GM23338 (cell line): Measurements from ENCODE around the gene RPL22. TPM values are rescaled to one million over a fixed set of nuclear protein-coding genes. Genes with fewer than 3 reads are reported as not detected.

Source experiments
- ATAC-seq: fragments of 200-7000 bp; cut with Tn5 transposase; 3 replicates; pipeline ENCODE4 v1.9.1; 2020
- DNase-seq: peaks from one replicate; pipeline ENCODE4 v3.0.0-alpha.2; 2015; ENCODE audit warnings: low spot score
- H2AFZ ChIP-seq: fragments of 200-600 bp; sonication (generic); 2 replicates; pipeline ENCODE4 v1.8.0; 2016; ENCODE audit warnings: antibody characterized with exemption, mild to moderate bottlenecking, moderate library complexity
- H3F3A ChIP-seq: fragments of 200-600 bp; sonication (generic); replicated peaks from 2 replicates; pipeline ENCODE4 v1.8.0; 2017; ENCODE audit warnings: antibody characterized with exemption, mixed run types, low read depth
- H3K27ac ChIP-seq: fragments of 200-600 bp; sonication (generic); 2 replicates; pipeline ENCODE4 v1.6.1; 2016; ENCODE audit warnings: low read depth
- H3K27me3 ChIP-seq: fragments of 200-600 bp; sonication (generic); 2 replicates; pipeline ENCODE4 v1.8.0; 2016; ENCODE audit warnings: mild to moderate bottlenecking, mixed run types, moderate library complexity; ENCODE audit not compliant: insufficient read depth
- H3K36me3 ChIP-seq: fragments of 200-600 bp; sonication (generic); 2 replicates; pipeline ENCODE4 v1.8.0; 2016; ENCODE audit warnings: mild to moderate bottlenecking; ENCODE audit not compliant: insufficient read depth
- H3K4me1 ChIP-seq: fragments of 200-600 bp; sonication (generic); 2 replicates; pipeline ENCODE4 v1.8.0; 2016; ENCODE audit warnings: mild to moderate bottlenecking, moderate library complexity; ENCODE audit not compliant: insufficient read depth
- H3K4me2 ChIP-seq: fragments of 200-600 bp; sonication (generic); 2 replicates; pipeline ENCODE4 v1.7.1; 2017; ENCODE audit warnings: mixed run types
- H3K4me3 ChIP-seq: fragments of 200-600 bp; sonication (generic); 2 replicates; pipeline ENCODE4 v1.6.1; 2016; ENCODE audit warnings: mixed run types
- H3K79me2 ChIP-seq: fragments of 200-600 bp; sonication (generic); replicated peaks from 2 replicates; pipeline ENCODE4 v1.8.0; 2017; ENCODE audit warnings: mild to moderate bottlenecking; ENCODE audit not compliant: insufficient read depth
- H3K9me2 ChIP-seq: fragments of 200-600 bp; sonication (generic); 2 replicates; pipeline ENCODE4 v1.8.0; 2017; ENCODE audit not compliant: insufficient read depth
- H4K20me1 ChIP-seq: fragments of 200-600 bp; sonication (generic); replicated peaks from 2 replicates; pipeline ENCODE4 v1.8.0; 2017; ENCODE audit warnings: mild to moderate bottlenecking; ENCODE audit not compliant: insufficient read depth
- H3K27ac Mint-ChIP-seq: 2 replicates; pipeline ENCODE4 v1.8.0; 2020; ENCODE audit warnings: inconsistent platforms, mild to moderate bottlenecking, moderate library complexity, mixed read lengths
- H3K27me3 Mint-ChIP-seq: 3 replicates; pipeline ENCODE4 v1.8.0; 2022; ENCODE audit warnings: low read depth, mild to moderate bottlenecking, moderate library complexity, mixed read lengths, inconsistent platforms; ENCODE audit not compliant: insufficient read depth, poor library complexity
- H3K36me3 Mint-ChIP-seq: 3 replicates; pipeline ENCODE4 v1.8.0; 2021; ENCODE audit warnings: low read depth, mild to moderate bottlenecking, inconsistent platforms, moderate library complexity, mixed read lengths
- H3K4me1 Mint-ChIP-seq: 3 replicates; pipeline ENCODE4 v1.8.0; 2020; ENCODE audit warnings: mild to moderate bottlenecking, inconsistent platforms, mixed read lengths
- H3K4me3 Mint-ChIP-seq: 3 replicates; pipeline ENCODE4 v1.8.0; 2021; ENCODE audit warnings: moderate library complexity, mild to moderate bottlenecking, inconsistent platforms, mixed read lengths
- H3K9me3 Mint-ChIP-seq: 3 replicates; pipeline ENCODE4 v1.8.0; 2020; ENCODE audit warnings: moderate library complexity, mild to moderate bottlenecking, inconsistent platforms, mixed read lengths
- CREB1 ChIP-seq: fragments of 250-450 bp; sonication (Bioruptor Pico); IDR thresholded peaks from 2 replicates; pipeline ENCODE4 v1.5.0; 2020; ENCODE audit warnings: low read depth, mild to moderate bottlenecking, moderate library complexity
- EZH2 ChIP-seq: fragments of 200-600 bp; sonication (generic); IDR thresholded peaks from one replicate; pipeline ENCODE4 v1.8.0; 2017; ENCODE audit warnings: antibody characterized with exemption, mild to moderate bottlenecking, low read depth; ENCODE audit not compliant: unreplicated experiment
- EZH2phosphoT487 ChIP-seq: fragments of 200-600 bp; sonication (generic); IDR thresholded peaks from one replicate; pipeline ENCODE4 v1.8.1; 2018; ENCODE audit warnings: antibody characterized with exemption; ENCODE audit not compliant: unreplicated experiment
- JUNB ChIP-seq: IDR thresholded peaks from one replicate; pipeline ENCODE4 v1.6.1; 2016; ENCODE audit warnings: antibody characterized with exemption; ENCODE audit not compliant: unreplicated experiment
- NANOG ChIP-seq: IDR thresholded peaks from 2 replicates; pipeline ENCODE4 v1.6.1; 2016; ENCODE audit warnings: antibody characterized with exemption, borderline replicate concordance
- POLR2AphosphoS5 ChIP-seq: IDR thresholded peaks from 2 replicates; pipeline ENCODE4 v1.6.1; 2016; ENCODE audit warnings: antibody characterized with exemption, low read depth
- STAT1 ChIP-seq: IDR thresholded peaks from one replicate; pipeline ENCODE4 v1.6.1; 2016; ENCODE audit warnings: antibody characterized with exemption; ENCODE audit not compliant: unreplicated experiment
- ZNF114 ChIP-seq: fragments of 250-450 bp; sonication (Bioruptor Pico); IDR thresholded peaks from 2 replicates; pipeline ENCODE4 v1.5.0; 2020; ENCODE audit warnings: mild to moderate bottlenecking, moderate library complexity
- polyA plus RNA-seq: library from polyadenylated mRNA; unstranded; fragments of >200 nt; fragmentation: Nextera tagmentation; extraction: Ambion mirVana; gene quantifications from 2 replicates; pipeline ENCODE4 v1.2.1, GENCODE V29; 2016
- total RNA-seq: library from RNA; depleted of rRNA; stranded (reverse); fragments of >200 nt; shearing (Covaris generic); gene quantifications from 2 replicates; pipeline ENCODE4 v1.2.3, GENCODE V29; 2014
- TF ChIP-seq, protein P1 (sequence below): IDR thresholded peaks from 2 replicates; pipeline ENCODE4 v1.6.1; 2016; ENCODE audit warnings: antibody characterized with exemption
- TF ChIP-seq, protein P2 (sequence below), 2 experiments: fragments of 200-600 bp in 1 of 2; sonication (generic) in 1 of 2; conservative IDR thresholded peaks; 2 replicates each; pipeline versions ENCODE4 v1.5.1 to v1.6.1; 2016 to 2017; ENCODE audit warnings: antibody characterized with exemption in 2 of 2, low read depth in 2 of 2, mild to moderate bottlenecking in 2 of 2, moderate library complexity in 1 of 2
- TF ChIP-seq, protein P3 (sequence below): IDR thresholded peaks from one replicate; pipeline ENCODE4 v1.6.1; 2018; ENCODE audit warnings: antibody characterized with exemption; ENCODE audit not compliant: unreplicated experiment

The RPL22 gene
- total and polyA plus RNA-seq, 2 experiments from 2014 or later = 145 to 818 TPM

DNA sequence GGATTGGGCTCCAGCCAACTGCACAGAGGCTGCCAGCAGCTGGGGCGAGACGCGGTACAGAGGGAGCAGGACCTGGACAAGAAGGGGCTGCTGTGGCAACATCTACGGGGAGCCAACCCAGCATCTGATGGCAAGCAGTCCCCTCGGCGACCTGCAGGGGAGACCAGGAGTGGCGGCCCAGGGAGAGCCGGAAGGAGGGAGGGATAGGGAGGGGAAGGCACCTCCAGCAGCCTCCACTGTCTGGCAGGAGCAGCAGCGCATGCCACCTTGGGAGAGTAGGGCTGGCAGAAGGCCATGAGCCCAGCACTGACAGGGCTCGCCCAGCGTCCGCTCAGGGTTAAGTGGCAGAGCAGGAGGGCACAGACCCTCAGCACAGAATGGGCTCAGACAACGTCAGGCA is 36.6 kb downstream of the RPL22 start:
- H3K27me3 Mint-ChIP-seq = peaks cover 19% of the 10 kb centered on the region
- TF ChIP-seq STAT1 (no peak), ZNF114 (no peak), JUNB (no peak), POLR2AphosphoS5 (no peak), CREB1 (CRISPR knock-in tag) (no peak)
- TF ChIP-seq, protein P1, sequence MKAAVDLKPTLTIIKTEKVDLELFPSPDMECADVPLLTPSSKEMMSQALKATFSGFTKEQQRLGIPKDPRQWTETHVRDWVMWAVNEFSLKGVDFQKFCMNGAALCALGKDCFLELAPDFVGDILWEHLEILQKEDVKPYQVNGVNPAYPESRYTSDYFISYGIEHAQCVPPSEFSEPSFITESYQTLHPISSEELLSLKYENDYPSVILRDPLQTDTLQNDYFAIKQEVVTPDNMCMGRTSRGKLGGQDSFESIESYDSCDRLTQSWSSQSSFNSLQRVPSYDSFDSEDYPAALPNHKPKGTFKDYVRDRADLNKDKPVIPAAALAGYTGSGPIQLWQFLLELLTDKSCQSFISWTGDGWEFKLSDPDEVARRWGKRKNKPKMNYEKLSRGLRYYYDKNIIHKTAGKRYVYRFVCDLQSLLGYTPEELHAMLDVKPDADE = no peak
- TF ChIP-seq, protein P2, sequence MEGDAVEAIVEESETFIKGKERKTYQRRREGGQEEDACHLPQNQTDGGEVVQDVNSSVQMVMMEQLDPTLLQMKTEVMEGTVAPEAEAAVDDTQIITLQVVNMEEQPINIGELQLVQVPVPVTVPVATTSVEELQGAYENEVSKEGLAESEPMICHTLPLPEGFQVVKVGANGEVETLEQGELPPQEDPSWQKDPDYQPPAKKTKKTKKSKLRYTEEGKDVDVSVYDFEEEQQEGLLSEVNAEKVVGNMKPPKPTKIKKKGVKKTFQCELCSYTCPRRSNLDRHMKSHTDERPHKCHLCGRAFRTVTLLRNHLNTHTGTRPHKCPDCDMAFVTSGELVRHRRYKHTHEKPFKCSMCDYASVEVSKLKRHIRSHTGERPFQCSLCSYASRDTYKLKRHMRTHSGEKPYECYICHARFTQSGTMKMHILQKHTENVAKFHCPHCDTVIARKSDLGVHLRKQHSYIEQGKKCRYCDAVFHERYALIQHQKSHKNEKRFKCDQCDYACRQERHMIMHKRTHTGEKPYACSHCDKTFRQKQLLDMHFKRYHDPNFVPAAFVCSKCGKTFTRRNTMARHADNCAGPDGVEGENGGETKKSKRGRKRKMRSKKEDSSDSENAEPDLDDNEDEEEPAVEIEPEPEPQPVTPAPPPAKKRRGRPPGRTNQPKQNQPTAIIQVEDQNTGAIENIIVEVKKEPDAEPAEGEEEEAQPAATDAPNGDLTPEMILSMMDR (conservative IDR thresholded peaks at IDR 0.05; ENCODE audit: low read depth in 2 of 2) = peak; percentile 28 to 32; a peak in 2 of 4 replicates
- H3K36me3 Mint-ChIP-seq = no peaks in the 10 kb centered on the region

DNA sequence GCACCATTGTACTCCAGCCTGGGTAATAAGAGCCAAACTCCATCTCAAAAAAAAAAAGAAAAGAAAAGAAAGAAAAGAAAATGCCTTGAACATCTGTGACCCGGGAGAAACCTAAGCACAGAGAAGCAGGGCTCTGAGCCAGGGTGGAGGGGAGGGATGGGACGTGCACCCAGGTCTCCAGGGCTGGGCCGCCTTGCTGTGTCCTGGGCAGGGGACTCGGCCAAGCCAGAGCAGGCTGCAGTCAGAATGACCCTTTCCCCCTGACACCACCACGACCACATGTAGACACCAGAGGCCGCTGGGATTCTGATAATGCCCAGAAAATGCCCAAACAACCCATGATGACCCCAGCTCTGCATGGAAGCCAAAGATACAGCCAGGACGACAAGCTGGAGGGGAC is 37.1 kb downstream of the RPL22 start:
- no peak for DNase-seq
- H3K4me1 Mint-ChIP-seq = peaks cover 25% of the 10 kb centered on the region
- Histone ChIP-seq H4K20me1 (no peaks in the 10 kb centered on the region), H3K27me3 (no peaks in the 10 kb centered on the region), H3K4me2 (no peak overlapping the region), H3K4me3 (no peak overlapping the region), H3K27ac (no peak overlapping the region), H2AFZ (no peak overlapping the region), H3K79me2 (no peaks in the 10 kb centered on the region), H3K4me1 (peaks cover 3% of the 10 kb centered on the region; the same call in 1 of the 2 replicates), H3K36me3 (no peaks in the 10 kb centered on the region), H3F3A (peaks cover 6% of the 10 kb centered on the region; the same call in 1 of the 2 replicates), H3K9me2 (no peaks in the 10 kb centered on the region)
- no peak for ATAC-seq
- no peak overlapping the region for H3K27ac Mint-ChIP-seq
- TF ChIP-seq, protein P2 (conservative IDR thresholded peaks at IDR 0.05; ENCODE audit: low read depth in 2 of 2) = no peak
- TF ChIP-seq CREB1 (CRISPR knock-in tag) = no peak
- TF ChIP-seq EZH2phosphoT487 = no peak
- TF ChIP-seq JUNB = no peak
- TF ChIP-seq, protein P1 = no peak
- no peak for TF ChIP-seq ZNF114
- TF ChIP-seq STAT1 = no peak
- no peak for TF ChIP-seq EZH2
- TF ChIP-seq, protein P3, sequence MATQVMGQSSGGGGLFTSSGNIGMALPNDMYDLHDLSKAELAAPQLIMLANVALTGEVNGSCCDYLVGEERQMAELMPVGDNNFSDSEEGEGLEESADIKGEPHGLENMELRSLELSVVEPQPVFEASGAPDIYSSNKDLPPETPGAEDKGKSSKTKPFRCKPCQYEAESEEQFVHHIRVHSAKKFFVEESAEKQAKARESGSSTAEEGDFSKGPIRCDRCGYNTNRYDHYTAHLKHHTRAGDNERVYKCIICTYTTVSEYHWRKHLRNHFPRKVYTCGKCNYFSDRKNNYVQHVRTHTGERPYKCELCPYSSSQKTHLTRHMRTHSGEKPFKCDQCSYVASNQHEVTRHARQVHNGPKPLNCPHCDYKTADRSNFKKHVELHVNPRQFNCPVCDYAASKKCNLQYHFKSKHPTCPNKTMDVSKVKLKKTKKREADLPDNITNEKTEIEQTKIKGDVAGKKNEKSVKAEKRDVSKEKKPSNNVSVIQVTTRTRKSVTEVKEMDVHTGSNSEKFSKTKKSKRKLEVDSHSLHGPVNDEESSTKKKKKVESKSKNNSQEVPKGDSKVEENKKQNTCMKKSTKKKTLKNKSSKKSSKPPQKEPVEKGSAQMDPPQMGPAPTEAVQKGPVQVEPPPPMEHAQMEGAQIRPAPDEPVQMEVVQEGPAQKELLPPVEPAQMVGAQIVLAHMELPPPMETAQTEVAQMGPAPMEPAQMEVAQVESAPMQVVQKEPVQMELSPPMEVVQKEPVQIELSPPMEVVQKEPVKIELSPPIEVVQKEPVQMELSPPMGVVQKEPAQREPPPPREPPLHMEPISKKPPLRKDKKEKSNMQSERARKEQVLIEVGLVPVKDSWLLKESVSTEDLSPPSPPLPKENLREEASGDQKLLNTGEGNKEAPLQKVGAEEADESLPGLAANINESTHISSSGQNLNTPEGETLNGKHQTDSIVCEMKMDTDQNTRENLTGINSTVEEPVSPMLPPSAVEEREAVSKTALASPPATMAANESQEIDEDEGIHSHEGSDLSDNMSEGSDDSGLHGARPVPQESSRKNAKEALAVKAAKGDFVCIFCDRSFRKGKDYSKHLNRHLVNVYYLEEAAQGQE = no peak
- no peak for TF ChIP-seq NANOG
- TF ChIP-seq POLR2AphosphoS5 = no peak
- no peaks in the 10 kb centered on the region for H3K9me3 Mint-ChIP-seq
- H3K4me3 Mint-ChIP-seq = no peak overlapping the region
- H3K36me3 Mint-ChIP-seq = no peaks in the 10 kb centered on the region
- peaks cover 20% of the 10 kb centered on the region for H3K27me3 Mint-ChIP-seq

More for the DNA sequence above, 36.6 kb downstream of the RPL22 start:
- ATAC-seq = peak; percentile 78
- Histone ChIP-seq H3K27ac (no peak overlapping the region), H3K9me2 (no peaks in the 10 kb centered on the region), H3K4me1 (peaks cover 3% of the 10 kb centered on the region; the same call in 1 of the 2 replicates), H4K20me1 (no peaks in the 10 kb centered on the region), H3K79me2 (no peaks in the 10 kb centered on the region), H2AFZ (no peak overlapping the region), H3K36me3 (no peaks in the 10 kb centered on the region), H3K4me3 (no peak overlapping the region), H3K4me2 (no peak overlapping the region), H3F3A (peaks cover 6% of the 10 kb centered on the region; the same call in 1 of the 2 replicates), H3K27me3 (no peaks in the 10 kb centered on the region)
- no peak overlapping the region for H3K27ac Mint-ChIP-seq
- DNase-seq = peak; percentile 75
- H3K9me3 Mint-ChIP-seq = no peaks in the 10 kb centered on the region
- H3K4me3 Mint-ChIP-seq = no peak overlapping the region
- peaks cover 21% of the 10 kb centered on the region for H3K4me1 Mint-ChIP-seq
